Astrocyte of the spinal cord (primary cell): ENCODE data around the gene CSPG4.
A peak's percentile ranks its signal among the peaks of the same experiment; 100 is the strongest.

Experiments
- DNase-seq: peaks from one replicate; pipeline ENCODE4 v3.0.0; 2011; ENCODE audit warnings: low read depth, low spot score
- H3K4me3 ChIP-seq: 2 replicates; pipeline ENCODE4 v1.5.1; 2011; ENCODE audit warnings: low read depth, mild to moderate bottlenecking, low read length, moderate library complexity
- in situ Hi-C: cut with HindIII; loops from 2 replicates; pipeline ENCODE4 v1.10.0; 2017; ENCODE audit warnings: low sequenced_read_pairs
- TF ChIP-seq, protein P1 (sequence below): IDR thresholded peaks from 2 replicates; pipeline ENCODE4 v1.5.1; 2012; ENCODE audit warnings: low read depth, mild to moderate bottlenecking, low read length, inconsistent platforms

CSPG4 gene

DNA sequence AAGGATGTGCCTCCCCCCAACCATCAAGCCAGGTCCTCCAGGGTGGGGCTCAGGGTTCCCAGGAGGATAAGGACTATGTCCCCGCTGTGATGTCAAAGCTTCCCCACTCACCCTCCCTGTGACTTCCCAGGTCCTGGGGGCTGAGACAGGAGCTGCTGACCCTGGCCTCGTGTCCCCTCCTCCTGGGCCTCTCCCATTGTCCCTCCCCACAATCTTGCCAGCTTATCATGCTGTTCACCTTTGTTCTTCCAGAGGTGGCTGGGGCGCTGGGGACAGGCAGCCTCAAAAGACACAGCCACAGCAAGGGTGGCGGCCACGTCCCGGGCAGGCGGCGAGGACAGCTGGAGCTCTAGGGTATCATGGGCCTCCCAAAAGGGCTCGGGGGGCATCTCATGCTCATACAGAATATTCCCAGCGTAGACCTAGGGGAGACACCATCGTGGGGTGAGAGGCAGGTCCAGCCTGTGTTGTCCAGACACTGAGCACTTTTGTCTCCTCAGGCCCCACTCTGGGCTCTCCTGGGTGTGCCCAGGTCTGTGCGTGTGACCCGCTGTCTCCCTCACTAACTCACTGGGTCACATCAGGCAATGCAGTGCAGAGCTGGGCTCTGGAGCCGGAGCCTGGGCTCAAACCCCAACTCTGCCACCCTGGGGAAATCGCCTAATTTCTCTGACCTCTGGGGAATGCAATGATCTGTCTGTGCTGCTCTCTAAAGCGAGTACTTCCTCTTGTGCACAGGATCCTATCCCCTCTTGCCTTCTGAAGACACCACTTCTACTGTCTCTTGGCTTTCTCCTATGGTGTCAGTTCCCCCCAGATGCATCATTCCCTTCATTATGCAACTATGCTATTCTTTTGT, 35.0 kb downstream of the CSPG4 start:
- DNase-seq, result no peak
- in situ Hi-C loops, result no loop called here
- no peak overlapping the region for H3K4me3 ChIP-seq
- TF ChIP-seq, protein P1, sequence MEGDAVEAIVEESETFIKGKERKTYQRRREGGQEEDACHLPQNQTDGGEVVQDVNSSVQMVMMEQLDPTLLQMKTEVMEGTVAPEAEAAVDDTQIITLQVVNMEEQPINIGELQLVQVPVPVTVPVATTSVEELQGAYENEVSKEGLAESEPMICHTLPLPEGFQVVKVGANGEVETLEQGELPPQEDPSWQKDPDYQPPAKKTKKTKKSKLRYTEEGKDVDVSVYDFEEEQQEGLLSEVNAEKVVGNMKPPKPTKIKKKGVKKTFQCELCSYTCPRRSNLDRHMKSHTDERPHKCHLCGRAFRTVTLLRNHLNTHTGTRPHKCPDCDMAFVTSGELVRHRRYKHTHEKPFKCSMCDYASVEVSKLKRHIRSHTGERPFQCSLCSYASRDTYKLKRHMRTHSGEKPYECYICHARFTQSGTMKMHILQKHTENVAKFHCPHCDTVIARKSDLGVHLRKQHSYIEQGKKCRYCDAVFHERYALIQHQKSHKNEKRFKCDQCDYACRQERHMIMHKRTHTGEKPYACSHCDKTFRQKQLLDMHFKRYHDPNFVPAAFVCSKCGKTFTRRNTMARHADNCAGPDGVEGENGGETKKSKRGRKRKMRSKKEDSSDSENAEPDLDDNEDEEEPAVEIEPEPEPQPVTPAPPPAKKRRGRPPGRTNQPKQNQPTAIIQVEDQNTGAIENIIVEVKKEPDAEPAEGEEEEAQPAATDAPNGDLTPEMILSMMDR, result no peak

DNA sequence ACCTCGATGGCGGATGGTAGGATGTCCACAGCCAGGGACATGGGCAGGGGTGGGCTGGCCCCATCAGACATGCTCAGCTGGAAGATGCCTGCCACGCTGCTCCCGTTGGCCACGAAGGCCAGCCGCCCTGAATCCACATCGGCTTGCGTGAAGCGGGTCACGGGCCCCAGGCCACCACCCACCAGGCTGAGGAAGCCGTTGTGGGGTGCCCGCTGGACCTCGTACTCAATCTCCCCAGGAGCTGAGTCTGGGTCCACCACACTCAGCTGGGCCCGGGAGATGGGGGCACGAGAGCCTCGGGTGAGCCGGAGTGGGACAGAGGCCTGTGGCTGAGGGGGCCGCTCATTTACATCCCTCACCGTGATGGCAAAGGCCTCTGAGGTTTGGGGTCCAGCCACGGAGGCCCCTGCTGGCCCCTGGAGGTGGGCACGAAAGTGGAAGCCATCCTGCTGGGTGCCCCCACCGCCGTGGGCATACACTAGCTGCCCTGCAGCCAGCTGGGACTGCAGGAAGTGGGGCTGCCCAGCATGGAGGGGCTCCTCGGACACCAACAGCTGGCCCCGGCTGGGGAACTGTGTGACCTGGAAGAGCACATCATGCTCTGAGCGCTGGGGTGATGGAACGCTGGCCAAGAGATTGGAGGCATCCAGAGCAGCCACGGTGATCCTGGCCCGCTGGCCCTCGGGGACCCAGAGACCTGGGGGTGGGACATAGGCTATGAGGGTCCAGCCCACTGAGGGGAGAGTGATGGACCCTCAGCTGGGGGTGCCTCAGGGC, 35.8 kb downstream of the CSPG4 start:
- TF ChIP-seq, protein P1, result no peak
- in situ Hi-C loops, result no loop called here
- no peak for DNase-seq
- H3K4me3 ChIP-seq, result no peak overlapping the region

DNA sequence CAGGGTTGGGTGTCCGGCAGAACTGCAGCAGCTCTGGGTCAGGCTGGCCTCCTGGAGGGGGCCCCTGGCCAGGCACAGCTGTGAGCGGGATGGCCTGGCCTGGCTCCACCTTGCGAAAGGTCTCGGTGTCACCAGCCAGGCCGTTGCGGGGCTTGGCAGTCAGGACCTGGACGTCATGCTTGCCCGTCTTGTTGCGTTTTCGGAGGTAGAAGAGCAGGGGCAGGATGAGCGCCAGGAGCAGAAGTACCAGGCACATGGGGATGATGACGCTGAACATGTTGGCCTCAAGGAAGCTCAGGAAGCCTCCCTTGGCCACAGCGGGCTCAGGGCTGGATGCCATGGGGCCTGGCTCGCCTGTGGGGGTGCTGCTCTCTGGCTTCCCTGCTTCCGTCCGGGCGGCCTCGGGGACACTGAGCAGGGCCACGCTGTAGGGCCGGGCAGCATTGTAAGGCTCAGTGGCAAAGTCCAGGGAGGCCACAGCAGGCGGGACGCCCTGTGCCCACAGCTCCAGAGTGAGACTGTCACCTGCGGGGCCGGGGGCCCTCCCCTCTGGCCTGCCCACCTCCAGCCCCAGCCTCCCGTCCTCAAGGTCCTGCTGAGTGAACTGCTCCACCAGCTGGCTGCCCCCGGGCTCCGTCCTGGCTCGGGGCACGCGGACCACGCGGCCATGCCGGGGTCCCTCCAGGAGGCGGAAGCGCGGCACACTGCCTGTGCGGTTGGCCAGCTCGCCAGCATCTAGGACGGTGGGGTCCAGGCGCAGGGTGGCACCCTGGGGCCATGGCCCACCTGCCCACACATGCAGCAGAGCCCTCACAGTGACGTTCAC, 36.9 kb downstream of the CSPG4 start:
- in situ Hi-C loops, result no loop called here
- TF ChIP-seq, protein P1, result no peak
- DNase-seq, result no peak
- no peak overlapping the region for H3K4me3 ChIP-seq

DNA sequence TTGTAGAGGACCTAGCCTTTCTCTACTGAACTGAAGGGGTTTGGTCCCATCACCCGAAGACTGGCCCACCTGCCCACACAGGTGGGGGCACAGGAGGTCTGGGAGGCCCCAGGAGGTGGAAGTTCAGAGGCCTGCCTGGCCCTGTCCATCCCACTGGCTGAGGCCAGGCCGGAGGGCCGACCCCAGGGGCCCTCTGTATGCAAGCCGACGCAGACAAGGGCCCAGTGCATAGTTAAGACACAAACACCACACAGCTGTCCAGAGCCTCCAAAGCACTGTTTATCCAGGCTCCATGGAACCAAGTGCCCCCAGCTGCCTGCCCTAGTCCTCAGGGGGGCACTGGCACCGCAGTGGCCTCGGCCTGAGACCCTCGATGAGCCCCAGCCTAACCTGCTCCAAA, 38.3 kb downstream of the CSPG4 start:
- in situ Hi-C loops, result no loop called here
- no peak overlapping the region for H3K4me3 ChIP-seq
- TF ChIP-seq, protein P1, result no peak
- DNase-seq, result no peak

DNA sequence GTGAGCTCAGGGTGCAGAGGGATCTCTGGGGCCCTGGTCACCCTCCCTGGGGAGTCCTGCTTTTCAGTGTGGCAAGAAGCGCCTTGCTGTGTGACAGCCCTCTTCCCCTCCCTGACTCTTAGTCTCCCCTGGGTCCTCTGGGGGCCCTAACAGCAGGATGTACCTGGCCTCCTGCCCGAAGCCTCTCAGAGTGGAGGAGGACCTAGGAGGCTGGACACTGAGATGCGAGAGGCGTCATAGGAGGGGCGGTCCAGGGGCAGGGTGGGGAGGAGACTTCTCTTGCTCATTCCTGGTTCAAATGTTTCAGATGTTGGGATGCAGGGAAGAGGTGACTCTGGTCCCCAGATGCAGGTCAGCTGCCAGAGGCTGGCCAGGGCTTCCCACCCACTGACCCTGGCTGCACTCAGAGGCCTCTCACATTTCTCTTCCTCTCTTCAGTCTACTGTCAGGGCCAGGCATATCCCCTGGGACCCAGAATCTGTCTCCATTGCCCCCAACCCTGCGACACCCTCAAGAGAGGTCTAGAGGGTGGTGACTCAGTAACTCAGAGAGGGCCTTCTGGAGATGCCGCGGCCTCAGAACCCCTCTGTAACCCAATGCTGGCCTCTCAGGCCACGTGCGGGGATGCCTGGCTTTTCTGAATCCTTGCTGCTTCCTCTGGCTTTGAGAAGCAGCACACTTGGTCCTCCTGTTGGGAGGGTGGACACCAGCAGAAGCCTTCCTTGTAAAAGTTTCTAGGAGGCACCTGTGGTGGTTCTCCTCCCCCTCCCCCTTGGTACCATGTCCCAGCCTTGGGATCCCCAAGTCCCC, 39.0 kb downstream of the CSPG4 start:
- DNase-seq, result peak; percentile 66
- no peak overlapping the region for H3K4me3 ChIP-seq
- in situ Hi-C loops, result no loop called here
- TF ChIP-seq, protein P1, result no peak
